ENCODE results near the gene CCDC24. TPM values are rescaled to one million over a fixed set of nuclear protein-coding genes. Genes with fewer than 3 reads are reported as not detected.

Gene CCDC24
- total RNA-seq, 1 experiment from 2014 or later: 5.2 TPM

DNA sequence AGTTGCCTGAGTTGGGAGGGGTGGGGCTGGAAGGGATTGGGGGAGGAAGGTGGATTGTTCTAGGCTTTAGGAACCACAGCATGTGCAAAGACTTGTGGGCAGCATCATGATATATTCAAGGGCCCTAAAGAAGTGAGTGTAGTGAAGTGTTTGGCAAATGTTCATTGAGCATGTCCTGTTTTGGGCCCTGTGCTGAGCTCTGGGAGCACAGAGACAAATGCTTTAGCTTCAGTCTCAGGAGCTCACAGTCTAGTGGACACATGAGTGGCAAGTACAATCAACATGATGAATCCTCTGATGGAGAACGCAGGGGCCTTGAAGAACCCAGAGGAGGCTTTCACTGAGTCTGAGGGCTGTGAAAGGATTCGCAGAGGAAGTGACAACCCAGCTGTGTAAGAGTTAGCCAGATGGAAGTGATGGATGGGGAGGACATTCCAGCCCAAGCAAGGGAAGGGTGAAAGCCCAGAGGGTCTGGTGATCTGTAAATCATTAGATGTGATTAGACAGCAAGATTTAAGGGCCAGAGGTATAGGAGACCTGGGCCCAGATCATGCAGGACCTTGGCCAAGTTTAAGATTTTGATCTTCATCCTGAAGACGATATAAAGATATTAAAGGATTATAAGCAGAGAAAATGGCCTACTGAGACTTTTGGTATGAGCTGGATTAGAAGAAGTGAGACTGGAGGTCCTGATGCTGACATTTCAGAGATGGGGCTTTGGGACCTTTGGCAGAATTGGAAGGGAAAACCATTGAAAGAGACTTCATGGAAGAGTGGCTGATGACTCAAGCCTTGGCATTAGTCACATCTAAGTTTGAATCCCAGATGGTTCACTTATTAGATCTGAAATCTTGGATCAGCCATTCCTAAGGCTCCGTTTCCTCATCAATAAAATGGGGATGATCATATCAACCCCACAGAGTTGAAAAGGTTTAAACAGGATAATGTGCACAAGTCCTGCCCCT is 40.1 kb upstream of the CCDC24 start:
- TF ChIP-seq, protein P1, sequence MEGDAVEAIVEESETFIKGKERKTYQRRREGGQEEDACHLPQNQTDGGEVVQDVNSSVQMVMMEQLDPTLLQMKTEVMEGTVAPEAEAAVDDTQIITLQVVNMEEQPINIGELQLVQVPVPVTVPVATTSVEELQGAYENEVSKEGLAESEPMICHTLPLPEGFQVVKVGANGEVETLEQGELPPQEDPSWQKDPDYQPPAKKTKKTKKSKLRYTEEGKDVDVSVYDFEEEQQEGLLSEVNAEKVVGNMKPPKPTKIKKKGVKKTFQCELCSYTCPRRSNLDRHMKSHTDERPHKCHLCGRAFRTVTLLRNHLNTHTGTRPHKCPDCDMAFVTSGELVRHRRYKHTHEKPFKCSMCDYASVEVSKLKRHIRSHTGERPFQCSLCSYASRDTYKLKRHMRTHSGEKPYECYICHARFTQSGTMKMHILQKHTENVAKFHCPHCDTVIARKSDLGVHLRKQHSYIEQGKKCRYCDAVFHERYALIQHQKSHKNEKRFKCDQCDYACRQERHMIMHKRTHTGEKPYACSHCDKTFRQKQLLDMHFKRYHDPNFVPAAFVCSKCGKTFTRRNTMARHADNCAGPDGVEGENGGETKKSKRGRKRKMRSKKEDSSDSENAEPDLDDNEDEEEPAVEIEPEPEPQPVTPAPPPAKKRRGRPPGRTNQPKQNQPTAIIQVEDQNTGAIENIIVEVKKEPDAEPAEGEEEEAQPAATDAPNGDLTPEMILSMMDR (IDR thresholded peaks at IDR 0.05; ENCODE audit: insufficient read depth in 1 of 2, low read depth in 1 of 2, low read length in 1 of 2, severe bottlenecking in 1 of 2, unreplicated experiment in 1 of 2): no peak
- ChIA-PET POLR2A (interaction anchor here (0.6 kb wide), 1 partner anchor 24 kb away, joined by 8 read pairs; no protein-coding TSS in a partner anchor), CTCF (no interaction called here)
- DNase-seq: no peak
- no peak overlapping the region for H3K4me3 Mint-ChIP-seq (ENCODE audit: unreplicated experiment)
- intact Hi-C loops (cut with micrococcal nuclease; ENCODE audit: unreplicated experiment): no loop called here
- no peaks in the 10 kb centered on the region for H3K36me3 Mint-ChIP-seq (ENCODE audit: insufficient read depth, unreplicated experiment)
- Histone ChIP-seq H3K9me3 (no peaks in the 10 kb centered on the region), H3K36me3 (ENCODE audit: control insufficient read depth, insufficient read depth, low read length) (no peaks in the 10 kb centered on the region), H3K27me3 (replicated peaks; ENCODE audit: control insufficient read depth, insufficient read depth, low read length) (no peaks in the 10 kb centered on the region), H3K4me1 (no peaks in the 10 kb centered on the region), H3K4me3 (ENCODE audit: low read depth, low read length) (no peak overlapping the region)
- H3K4me1 Mint-ChIP-seq (ENCODE audit: low read depth, unreplicated experiment): no peaks in the 10 kb centered on the region
- H3K27ac Mint-ChIP-seq (ENCODE audit: unreplicated experiment): no peak overlapping the region
- no peaks in the 10 kb centered on the region for H3K9me3 Mint-ChIP-seq (ENCODE audit: unreplicated experiment)
- no peaks in the 10 kb centered on the region for H3K27me3 Mint-ChIP-seq (ENCODE audit: insufficient read depth, unreplicated experiment)
- no TSS peak for BruUV-seq (replicated peaks)

DNA sequence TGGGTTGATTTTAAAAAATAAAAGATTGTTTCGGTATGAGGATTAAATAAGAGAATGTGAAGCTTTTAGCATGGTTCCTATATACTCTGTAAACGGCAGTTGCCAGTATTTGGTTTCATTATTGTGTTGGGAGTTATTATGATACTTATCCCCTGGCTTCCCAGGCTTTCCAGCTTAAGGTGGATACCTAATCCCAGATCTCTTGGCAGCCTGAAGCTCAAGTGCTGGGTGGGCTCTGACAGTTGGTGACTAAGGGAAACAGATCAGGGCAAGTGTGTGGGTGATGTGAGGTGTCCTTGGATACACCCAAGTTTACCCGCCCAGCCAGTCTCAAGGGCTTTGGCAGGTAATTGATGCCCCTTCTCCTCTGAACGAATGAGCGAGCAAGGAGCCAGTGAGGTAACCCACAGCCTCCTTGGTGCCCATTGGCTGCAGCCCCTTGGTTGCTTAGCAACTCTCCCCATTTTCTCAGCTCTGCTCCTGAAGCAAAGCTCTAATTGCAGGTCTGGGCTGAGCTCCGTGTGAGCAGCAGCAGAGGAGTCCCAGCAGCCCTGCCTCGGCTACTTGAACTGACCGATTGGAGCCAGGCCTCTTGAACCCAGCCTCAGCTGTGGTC is 38.6 kb upstream of the CCDC24 start:
- no peaks in the 10 kb centered on the region for H3K4me1 ChIP-seq
- Mint-ChIP-seq H3K4me3 (ENCODE audit: unreplicated experiment) (no peak overlapping the region), H3K27ac (ENCODE audit: unreplicated experiment) (no peak overlapping the region), H3K27me3 (ENCODE audit: insufficient read depth, unreplicated experiment) (no peaks in the 10 kb centered on the region), H3K36me3 (ENCODE audit: insufficient read depth, unreplicated experiment) (no peaks in the 10 kb centered on the region), H3K4me1 (ENCODE audit: low read depth, unreplicated experiment) (no peaks in the 10 kb centered on the region), H3K9me3 (ENCODE audit: unreplicated experiment) (no peaks in the 10 kb centered on the region)
- ChIA-PET POLR2A (no interaction called here), CTCF (no interaction called here)
- intact Hi-C loops (cut with micrococcal nuclease; ENCODE audit: unreplicated experiment): no loop called here
- BruUV-seq (replicated peaks): no TSS peak
- H3K27me3 ChIP-seq (replicated peaks; ENCODE audit: control insufficient read depth, insufficient read depth, low read length): no peaks in the 10 kb centered on the region
- no peak for DNase-seq
- H3K9me3 ChIP-seq: no peaks in the 10 kb centered on the region
- H3K4me3 ChIP-seq (ENCODE audit: low read depth, low read length): no peak overlapping the region
- H3K36me3 ChIP-seq (ENCODE audit: control insufficient read depth, insufficient read depth, low read length): no peaks in the 10 kb centered on the region
- TF ChIP-seq, protein P1 (IDR thresholded peaks at IDR 0.05; ENCODE audit: insufficient read depth in 1 of 2, low read depth in 1 of 2, low read length in 1 of 2, severe bottlenecking in 1 of 2, unreplicated experiment in 1 of 2): no peak

DNA sequence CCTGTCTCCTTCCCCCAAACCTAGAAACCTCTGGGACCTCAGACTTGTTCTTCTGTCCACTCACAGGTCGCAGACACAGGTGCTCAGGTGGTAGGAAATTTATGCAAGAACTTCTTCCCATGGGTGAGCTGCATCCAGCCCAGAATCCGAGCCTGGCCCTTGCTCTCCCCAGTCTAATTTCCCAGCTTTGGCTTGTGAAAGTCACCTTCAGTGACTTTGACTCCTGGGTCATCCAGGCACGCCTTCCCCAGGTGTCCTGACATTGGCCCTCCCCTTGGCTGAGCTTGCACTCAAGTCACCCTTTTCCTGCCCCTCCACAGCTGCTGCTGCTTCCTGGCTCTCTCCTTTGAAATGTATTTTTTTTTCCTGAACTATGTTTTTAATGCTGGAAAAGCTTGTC is 38.0 kb upstream of the CCDC24 start:
- CTCF ChIA-PET: no interaction called here
- intact Hi-C loops (cut with micrococcal nuclease; ENCODE audit: unreplicated experiment): no loop called here

More for the DNA sequence above, 38.0 kb upstream of the CCDC24 start:
- H3K36me3 Mint-ChIP-seq (ENCODE audit: insufficient read depth, unreplicated experiment): no peaks in the 10 kb centered on the region
- H3K36me3 ChIP-seq (ENCODE audit: control insufficient read depth, insufficient read depth, low read length): no peaks in the 10 kb centered on the region
- no peaks in the 10 kb centered on the region for H3K27me3 Mint-ChIP-seq (ENCODE audit: insufficient read depth, unreplicated experiment)
- no peak overlapping the region for H3K4me3 Mint-ChIP-seq (ENCODE audit: unreplicated experiment)
- TF ChIP-seq, protein P1 (IDR thresholded peaks at IDR 0.05; ENCODE audit: insufficient read depth in 1 of 2, low read depth in 1 of 2, low read length in 1 of 2, severe bottlenecking in 1 of 2, unreplicated experiment in 1 of 2): no peak
- no peaks in the 10 kb centered on the region for H3K9me3 Mint-ChIP-seq (ENCODE audit: unreplicated experiment)
- POLR2A ChIA-PET: no interaction called here
- no peak for DNase-seq
- no peaks in the 10 kb centered on the region for H3K9me3 ChIP-seq
- H3K27ac Mint-ChIP-seq (ENCODE audit: unreplicated experiment): no peak overlapping the region
- no peaks in the 10 kb centered on the region for H3K4me1 ChIP-seq
- H3K4me1 Mint-ChIP-seq (ENCODE audit: low read depth, unreplicated experiment): no peaks in the 10 kb centered on the region
- H3K27me3 ChIP-seq (replicated peaks; ENCODE audit: control insufficient read depth, insufficient read depth, low read length): no peaks in the 10 kb centered on the region
- no peak overlapping the region for H3K4me3 ChIP-seq (ENCODE audit: low read depth, low read length)
- no TSS peak for BruUV-seq (replicated peaks)

Measured in Caco-2 (cell line).